Measurements from ENCODE around the gene NLGN4X.
"Not testable (repeated sequence)": the region's sequence is repeated elsewhere in the genome, so short reads cannot be mapped to it uniquely, and the experiment has no call there.

The NLGN4X gene

DNA sequence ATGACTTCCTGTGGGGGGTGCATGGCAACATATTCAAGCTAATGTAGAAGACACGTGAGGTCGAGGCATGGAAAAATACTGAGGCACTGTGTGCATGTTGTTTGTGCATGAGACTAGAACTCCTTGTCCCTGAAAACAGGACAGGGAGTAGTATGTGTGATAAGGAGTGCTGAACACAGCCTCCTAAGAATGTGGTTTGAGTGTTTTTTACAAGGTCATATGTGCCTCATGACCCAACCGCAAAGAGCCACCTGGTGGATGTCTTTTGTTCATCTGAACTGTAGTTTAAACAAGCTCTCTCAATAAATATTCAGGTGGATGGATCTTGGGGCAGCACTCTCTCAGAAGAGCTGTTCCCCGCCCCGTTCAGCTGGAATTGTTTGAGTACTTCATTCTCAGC, 226.6 kb downstream of the NLGN4X start:
- DNase-seq = no peak

GRCh38 chrX:5998901-5999300, 229.8 kb downstream of the NLGN4X start:
- no peak for DNase-seq

- DNase-seq = no peak
Observed at GRCh38 chrX:5998456-5998855, 230.2 kb downstream of the NLGN4X start.

DNA sequence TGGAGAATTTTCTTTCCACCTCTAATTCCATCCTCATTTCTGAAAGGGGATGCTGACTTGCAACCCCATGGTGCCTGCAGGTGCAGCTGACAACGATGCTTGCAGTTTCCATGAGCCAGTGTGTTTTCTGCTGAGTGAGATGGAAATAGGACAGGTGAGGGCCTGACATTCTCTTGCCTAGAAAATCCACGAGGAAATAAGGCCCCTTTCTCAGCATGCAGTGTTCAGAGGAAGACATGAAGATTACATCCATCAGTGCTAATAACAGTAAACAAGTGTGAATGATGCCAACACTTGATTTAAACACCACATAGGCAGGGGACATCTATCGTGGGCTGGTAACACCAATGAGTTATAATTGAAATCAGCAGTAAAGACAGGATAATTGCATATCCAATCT, 237.3 kb downstream of the NLGN4X start:
- no peak for DNase-seq

- DNase-seq = no peak
Observed at GRCh38 chrX:5979338-5979737, 249.3 kb downstream of the NLGN4X start.

DNA sequence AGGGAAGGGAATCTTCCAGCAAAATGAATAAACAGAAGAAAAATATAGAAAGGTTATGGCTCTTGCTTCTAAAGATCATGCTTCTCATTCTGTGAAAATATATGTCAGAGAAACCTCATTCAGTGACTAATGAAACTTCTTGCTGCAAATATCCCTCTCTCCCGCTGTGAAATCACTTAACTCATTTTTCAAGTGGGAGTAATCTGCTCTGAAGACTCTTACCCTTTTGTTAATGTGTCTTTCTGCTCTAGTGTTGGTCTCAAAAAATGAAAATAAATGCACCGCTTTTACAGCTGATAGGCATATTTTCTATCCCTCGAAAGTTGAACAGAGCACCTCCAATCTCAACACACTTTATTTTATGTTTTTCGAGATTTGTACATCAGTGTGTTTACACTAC, 252.3 kb downstream of the NLGN4X start:
- DNase-seq = no peak

GRCh38 chrX:5971300-5971699, 257.4 kb downstream of the NLGN4X start:
- no peak for DNase-seq

DNA sequence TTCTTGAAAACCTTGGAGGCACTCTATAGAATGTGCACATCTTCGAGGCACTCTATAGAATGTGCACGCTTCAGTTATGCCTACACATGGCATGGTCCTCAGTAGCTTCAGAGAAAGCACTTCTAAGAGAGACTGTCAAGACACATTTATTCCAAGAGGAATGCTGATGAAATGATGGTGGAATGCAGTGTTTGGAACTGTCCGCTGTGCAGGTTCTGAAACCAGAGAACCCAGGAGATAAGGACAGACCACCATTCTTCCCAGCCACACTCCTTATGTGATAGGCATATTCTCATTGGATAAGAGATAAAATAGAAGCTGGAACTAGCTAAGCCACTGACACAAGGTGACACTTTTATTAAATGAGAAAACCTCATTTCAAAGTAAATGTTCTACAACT, 263.3 kb downstream of the NLGN4X start:
- no peak for DNase-seq

- no peak for DNase-seq
Observed at GRCh38 chrX:5959286-5959685, 269.4 kb downstream of the NLGN4X start.

DNA sequence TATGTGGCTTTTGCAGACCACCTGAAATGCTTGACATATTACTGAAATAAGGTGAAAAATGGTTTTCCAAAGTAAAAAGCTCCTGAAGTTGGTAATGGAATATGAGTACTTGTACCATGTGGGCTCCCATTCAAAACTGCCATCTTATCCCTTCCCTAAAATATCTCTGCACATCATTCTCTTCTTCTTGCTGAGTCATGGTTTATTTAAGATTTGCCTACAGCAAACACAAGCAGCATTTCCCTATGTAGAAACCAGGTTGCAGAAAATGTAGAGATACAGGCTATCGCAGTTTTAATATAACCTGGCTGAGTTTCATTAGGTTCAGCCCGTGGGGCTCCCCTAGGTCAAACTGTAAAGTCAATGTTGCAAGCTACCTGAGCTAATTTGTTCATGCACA, 270.1 kb downstream of the NLGN4X start:
- no peak for DNase-seq

DNA sequence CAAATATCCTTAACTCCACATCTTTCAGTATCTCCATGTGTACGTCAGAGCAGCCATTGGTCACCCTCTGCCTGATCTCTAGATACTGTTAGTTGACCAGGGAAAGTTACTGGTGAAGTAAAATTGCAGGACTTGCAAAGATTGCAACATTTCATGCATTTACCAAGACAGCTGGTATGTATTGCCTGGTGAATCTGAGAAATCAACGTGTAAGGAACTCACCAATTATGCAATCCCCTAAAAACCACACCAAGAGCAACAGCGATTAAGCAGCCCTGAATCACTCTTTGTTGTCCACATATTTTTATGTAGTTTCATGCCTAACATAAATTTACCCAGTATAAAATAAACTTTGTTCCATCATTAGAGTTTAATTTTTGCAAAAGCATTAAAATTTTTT, 271.2 kb downstream of the NLGN4X start:
- DNase-seq = no peak

- DNase-seq = no peak
Observed at GRCh38 chrX:5936438-5936837, 292.2 kb downstream of the NLGN4X start.

- DNase-seq = no peak
Observed at GRCh38 chrX:5928224-5928623, 300.4 kb downstream of the NLGN4X start.

- DNase-seq = no peak
Observed at GRCh38 chrX:5916945-5917344, 311.7 kb downstream of the NLGN4X start.

DNA sequence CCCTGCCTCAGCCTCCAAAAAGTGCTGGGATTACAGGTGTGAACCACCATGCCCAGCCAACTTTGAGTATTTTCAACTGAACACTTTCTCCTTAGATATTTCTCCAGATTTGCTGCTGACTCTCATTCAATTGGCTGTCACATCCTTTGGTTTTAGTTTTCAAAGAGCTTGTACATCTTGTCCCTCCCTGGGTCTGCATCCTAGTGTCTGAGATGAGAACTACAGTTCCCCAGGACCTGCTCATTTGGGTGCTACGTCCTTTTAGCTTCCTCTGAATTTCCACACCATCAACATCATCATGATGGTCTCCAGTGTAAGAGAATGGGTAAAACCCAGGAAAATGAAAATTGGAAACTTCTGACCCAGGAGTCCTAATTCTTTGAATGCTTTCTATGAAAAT, 312.9 kb downstream of the NLGN4X start:
- DNase-seq = no peak

GRCh38 chrX:5907207-5907606, 321.5 kb downstream of the NLGN4X start:
- DNase-seq = no peak

DNA sequence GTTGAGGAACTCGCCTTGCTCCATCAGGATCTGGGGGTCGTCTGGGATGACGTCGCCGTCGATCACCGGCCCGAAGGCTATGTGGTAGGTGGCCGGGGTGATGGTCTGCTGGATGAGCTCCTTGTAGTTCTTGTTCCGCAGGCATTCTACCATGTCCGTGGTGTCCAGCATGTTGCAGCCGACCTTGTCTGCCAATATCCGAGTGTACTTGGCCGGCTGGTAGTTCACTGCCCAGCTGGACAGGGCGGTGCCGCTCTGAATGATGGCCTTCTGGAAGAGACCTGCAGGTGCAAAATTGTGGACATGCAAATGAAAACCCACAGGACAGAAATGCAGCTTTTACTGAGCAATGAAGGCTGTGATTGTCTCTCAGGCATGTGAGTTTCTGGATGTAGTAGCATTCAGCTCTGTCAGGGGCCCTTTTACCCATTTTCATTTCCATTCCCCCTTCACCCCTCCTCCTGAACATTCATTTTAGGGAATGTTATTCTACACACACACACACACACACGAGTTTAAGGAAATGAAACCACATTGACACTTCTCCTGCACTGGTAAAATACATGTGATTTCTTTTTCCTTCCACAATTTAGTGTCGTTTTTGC, 325.0 kb downstream of the NLGN4X start:
- DNase-seq = not testable (repeated sequence)

- DNase-seq = no peak
Observed at GRCh38 chrX:5898463-5898862, 330.2 kb downstream of the NLGN4X start.

DNA sequence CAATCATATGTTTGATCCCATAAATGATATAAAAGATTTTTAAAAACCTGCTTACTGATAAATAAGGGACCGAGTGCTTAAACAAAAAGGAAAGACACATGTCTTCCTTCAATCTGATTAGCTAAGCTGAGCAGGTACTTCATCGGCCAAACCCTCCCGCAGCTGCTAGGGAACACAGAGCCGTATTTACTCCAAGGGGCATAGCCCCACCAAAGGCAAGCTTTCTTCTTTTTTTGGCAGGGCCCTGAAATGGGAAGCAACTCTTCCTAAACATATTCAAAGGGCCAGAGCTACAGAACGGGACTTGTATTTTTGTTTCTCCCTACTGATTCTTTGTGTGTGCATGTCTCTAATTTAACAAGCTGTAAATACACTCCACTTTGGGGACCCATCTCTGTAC, 337.3 kb downstream of the NLGN4X start:
- no peak for DNase-seq

DNA sequence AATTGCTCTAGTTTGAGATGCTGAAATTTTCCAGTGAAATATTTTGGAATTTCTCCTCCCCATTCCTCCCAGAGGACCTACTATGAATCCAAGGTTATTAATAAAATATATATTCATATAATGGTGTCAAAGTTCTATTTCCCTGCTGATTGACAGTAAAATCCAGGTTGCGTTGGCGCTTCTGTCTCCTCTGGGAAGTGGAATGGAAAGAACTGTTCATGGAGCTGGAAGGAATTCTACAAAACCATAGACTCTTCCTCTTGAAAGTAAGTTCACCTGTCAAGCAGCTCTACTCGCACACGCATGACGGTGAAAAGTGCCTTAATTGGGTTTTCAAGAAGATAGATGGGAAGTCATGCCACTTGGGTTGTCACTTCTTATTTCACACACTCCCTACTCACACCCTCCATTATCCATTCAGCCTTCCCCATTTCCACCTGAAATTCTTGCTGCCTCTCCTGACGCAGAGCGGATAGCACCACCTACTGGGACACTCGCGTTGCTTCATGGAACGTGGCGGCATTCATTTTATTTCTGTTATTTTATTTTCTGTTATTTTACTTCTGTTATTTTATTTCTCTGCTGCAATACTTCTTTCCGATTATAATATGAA, 351.6 kb downstream of the NLGN4X start:
- no peak for DNase-seq

- DNase-seq = no peak
Observed at GRCh38 chrX:5870238-5870637, 358.4 kb downstream of the NLGN4X start.

- DNase-seq = no peak
Observed at GRCh38 chrX:5869786-5870185, 358.9 kb downstream of the NLGN4X start.

DNA sequence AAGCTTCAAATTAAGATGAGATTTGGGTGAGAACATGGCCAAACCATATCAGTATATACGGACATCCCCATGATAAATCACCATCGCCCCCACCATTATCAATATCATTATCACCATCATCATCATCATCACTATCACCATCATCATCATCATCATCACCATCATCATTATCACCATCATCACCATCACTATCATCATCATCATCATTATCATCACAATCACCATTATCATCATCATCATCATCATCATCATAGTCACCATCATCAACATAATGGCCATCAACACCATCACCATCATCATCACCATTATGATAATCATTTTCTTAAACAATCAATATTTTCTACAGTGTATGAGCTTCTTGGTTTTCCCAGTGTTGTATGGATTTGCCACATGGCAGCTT, 360.9 kb downstream of the NLGN4X start:
- no peak for DNase-seq

DNA sequence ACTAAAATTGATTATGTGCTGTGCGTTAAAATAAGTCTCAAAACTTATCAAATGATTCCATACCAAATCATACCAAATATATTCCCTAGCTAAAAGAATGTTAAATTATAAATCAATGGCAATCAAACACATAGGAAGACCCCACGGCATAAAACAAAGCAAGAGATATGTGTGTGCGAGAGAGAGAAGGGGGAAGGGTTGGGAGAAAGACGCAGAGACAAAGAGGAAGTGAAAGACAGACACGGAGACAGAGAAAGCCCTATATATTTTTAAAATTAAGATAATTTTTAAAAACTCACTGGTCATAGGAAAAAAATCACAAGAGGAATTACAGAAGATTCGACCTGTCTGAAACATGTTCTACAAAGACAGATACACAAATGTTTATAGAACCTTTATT, 371.4 kb downstream of the NLGN4X start:
- DNase-seq = no peak

- DNase-seq = no peak
Observed at GRCh38 chrX:5852941-5853340, 375.7 kb downstream of the NLGN4X start.

All from activated naive CD4-positive, alpha-beta T cell treated with anti-CD3 and anti-CD28 coated beads, Interleukin-2, amount 50 U/mL, for 16 hours (primary cell).